Spleen (tissue), 7 donors: Measurements from ENCODE around the gene TEPSIN.

Source experiments
- CTCF ChIP-seq, 11 experiments: fragments of 200-600 bp in 7 of 11; fragments of 450-650 bp in 4 of 11; sonication (generic) in 4 of 11; IDR thresholded peaks in 8 of 11; conservative IDR thresholded peaks in 3 of 11; 1 replicate in 7 of 11; 2 replicates in 4 of 11; pipeline versions ENCODE4 v1.4.0 to v1.8.0; 2016 to 2021; ENCODE audit warnings: antibody characterized with exemption in 11 of 11, inconsistent platforms in 4 of 11, mild to moderate bottlenecking in 1 of 11
- POLR2A ChIP-seq, 3 donors: fragments of 450-650 bp; IDR thresholded peaks; one replicate each; pipeline ENCODE4 v1.5.1; 2017; ENCODE audit warnings: antibody characterized with exemption in 3 of 3, mild to moderate bottlenecking in 1 of 3
- POLR2AphosphoS5 ChIP-seq, 3 donors: sonication (generic); formaldehyde crosslinking; IDR thresholded peaks; one replicate each; pipeline ENCODE4 v1.5.1; 2017; ENCODE audit warnings: antibody characterized with exemption in 3 of 3
- donor health status: DM: no; HTN: no; CAD: no; lungs with moderate emphysema.
- donor health status: DM: no; HTN: no; CAD: no.
- donor health status: DM: no; HTN: no; CAD: no.

- TF ChIP-seq CTCF (IDR thresholded peaks at IDR 0.05 in 8 of 11, conservative IDR thresholded peaks at IDR 0.05 in 3 of 11) (no peak), POLR2A (IDR thresholded peaks at IDR 0.05) (no peak), POLR2AphosphoS5 (IDR thresholded peaks at IDR 0.05) (no peak)
Measured at GRCh38 chr17:81212365-81212764, 26.5 kb downstream of the TEPSIN start.
